ENCODE results near the gene SAG. TPM values are rescaled to one million over a fixed set of nuclear protein-coding genes. Genes with fewer than 3 reads are reported as not detected.
A peak's percentile ranks its signal among the peaks of the same experiment; 100 is the strongest.

The SAG gene
- total RNA-seq, 2 experiments from 2014 or later = 0.39 TPM; not detected in 1

DNA sequence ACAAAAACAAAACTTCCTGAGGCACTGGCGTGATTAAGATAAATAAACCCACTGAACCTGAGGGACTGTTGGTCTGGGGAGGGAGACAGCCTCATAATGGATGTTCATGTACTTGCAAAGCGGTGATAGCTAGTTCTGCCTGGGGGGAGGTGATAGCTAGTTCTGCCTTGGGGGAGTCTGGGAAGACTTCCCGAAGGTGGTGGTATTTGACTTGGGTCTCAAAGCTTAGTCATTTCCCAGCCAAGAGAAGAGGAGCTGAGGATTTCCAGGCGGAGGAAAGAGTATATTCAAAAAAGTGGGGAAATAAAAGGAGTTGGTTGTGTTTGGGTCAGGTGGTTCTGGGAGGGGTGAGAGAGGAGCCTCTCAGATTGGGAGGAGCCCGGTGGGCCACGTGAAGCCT, 71.4 kb downstream of the SAG start:
- POLR2A ChIA-PET = no interaction called here

DNA sequence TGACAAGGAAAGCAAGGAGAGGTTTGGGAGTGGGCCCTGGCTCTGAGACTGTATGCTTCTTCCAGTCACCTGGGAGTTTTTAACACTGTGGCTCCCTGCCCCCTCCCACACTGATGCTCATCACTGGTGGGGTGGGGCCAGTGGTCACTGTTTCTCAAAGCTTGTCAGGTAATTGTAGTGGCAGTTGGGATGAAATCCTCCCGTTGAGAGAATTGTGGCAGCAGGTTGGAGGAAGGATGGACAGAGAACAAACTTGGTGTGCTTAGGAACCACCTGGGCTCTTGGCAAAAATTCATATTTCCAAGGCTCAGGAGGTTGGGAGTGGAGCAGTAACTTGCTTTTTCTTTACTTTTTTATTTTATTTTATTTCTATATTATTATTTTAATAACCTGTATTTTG, 71.8 kb downstream of the SAG start:
- intact Hi-C loops (cut with DNase I, micrococcal nuclease) = no loop called here
- ATAC-seq = no peak
- peaks cover 19% of the 10 kb centered on the region for H3K36me3 Mint-ChIP-seq (ENCODE audit: low read depth)
- CTCF ChIA-PET = interaction anchor here (0.8 kb wide), 2 partner anchors 24 to 54 kb away, joined by 4 read pairs; no protein-coding TSS in a partner anchor
- no peak overlapping the region for H3K27ac Mint-ChIP-seq
- POLR2A ChIA-PET = no interaction called here
- no peaks in the 10 kb centered on the region for H3K9me3 Mint-ChIP-seq (ENCODE audit: low read depth)
- peaks cover 50% of the 10 kb centered on the region for H3K4me1 Mint-ChIP-seq
- no peak for DNase-seq
- no peak overlapping the region for H3K4me3 Mint-ChIP-seq
- H3K27me3 Mint-ChIP-seq = no peaks in the 10 kb centered on the region

More for the DNA sequence above, 71.4 kb downstream of the SAG start:
- peak overlapping the region; percentile 26 for H3K27ac Mint-ChIP-seq
- CTCF ChIA-PET = interaction anchor here (0.8 to 1.5 kb wide), 4 partner anchors 10 to 108 kb away, joined by 3 to 4 read pairs (median 4); no protein-coding TSS in a partner anchor
- no peaks in the 10 kb centered on the region for H3K9me3 Mint-ChIP-seq (ENCODE audit: low read depth)
- H3K27me3 Mint-ChIP-seq = no peaks in the 10 kb centered on the region
- DNase-seq = no peak
- intact Hi-C loops (cut with DNase I, micrococcal nuclease) = no loop called here
- ATAC-seq = no peak
- peaks cover 19% of the 10 kb centered on the region for H3K36me3 Mint-ChIP-seq (ENCODE audit: low read depth)
- peaks cover 46% of the 10 kb centered on the region for H3K4me1 Mint-ChIP-seq
- no peak overlapping the region for H3K4me3 Mint-ChIP-seq

DNA sequence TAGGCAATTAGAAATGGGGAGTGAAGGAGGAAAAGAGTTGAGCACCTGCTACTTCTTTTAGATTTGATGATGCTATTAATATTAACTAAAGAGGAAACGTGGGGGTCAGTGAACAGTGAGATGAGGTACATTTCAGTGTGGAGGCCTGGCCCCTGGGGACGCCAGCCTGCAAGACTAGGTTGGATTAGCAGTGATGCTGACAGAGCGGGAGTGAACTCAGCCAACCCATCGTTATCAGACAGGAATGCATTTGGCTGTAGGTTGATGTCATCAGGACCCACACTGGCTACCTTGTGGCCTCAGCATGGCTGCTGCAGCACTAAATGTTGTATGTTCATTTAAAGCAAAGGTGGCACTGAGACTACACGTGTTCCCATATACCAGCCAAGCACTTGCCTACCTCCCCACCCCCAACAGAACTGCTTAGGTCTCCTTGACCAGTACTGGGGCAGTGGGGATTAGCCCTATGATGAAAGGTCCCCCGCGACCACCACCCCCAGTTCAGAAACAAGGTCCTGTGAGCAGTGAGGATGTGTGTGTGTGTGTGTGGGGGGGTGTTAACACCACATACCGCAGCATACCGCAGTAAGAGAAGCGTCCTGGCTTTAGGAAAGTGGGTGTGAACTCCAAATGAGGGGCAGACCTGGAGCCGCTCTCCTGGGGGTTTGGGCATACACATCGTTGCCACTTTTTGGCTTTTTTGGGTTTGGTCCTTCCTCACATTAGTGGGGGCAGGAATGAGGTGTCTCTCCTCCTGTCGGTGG, 72.7 kb downstream of the SAG start:
- ChIA-PET POLR2A (no interaction called here), CTCF (no interaction called here)
- ATAC-seq = no peak
- no peaks in the 10 kb centered on the region for H3K27me3 Mint-ChIP-seq
- no peak overlapping the region for H3K4me3 Mint-ChIP-seq
- no peak overlapping the region for H3K27ac Mint-ChIP-seq
- H3K4me1 Mint-ChIP-seq = peaks cover 58% of the 10 kb centered on the region
- H3K36me3 Mint-ChIP-seq (ENCODE audit: low read depth) = peaks cover 18% of the 10 kb centered on the region
- DNase-seq = no peak
- intact Hi-C loops (cut with DNase I, micrococcal nuclease) = loop anchor here in 1 of 2 experiments (10.0 kb wide), 1 partner anchor 64 kb away; no protein-coding TSS in a partner anchor
- H3K9me3 Mint-ChIP-seq (ENCODE audit: low read depth) = no peaks in the 10 kb centered on the region

DNA sequence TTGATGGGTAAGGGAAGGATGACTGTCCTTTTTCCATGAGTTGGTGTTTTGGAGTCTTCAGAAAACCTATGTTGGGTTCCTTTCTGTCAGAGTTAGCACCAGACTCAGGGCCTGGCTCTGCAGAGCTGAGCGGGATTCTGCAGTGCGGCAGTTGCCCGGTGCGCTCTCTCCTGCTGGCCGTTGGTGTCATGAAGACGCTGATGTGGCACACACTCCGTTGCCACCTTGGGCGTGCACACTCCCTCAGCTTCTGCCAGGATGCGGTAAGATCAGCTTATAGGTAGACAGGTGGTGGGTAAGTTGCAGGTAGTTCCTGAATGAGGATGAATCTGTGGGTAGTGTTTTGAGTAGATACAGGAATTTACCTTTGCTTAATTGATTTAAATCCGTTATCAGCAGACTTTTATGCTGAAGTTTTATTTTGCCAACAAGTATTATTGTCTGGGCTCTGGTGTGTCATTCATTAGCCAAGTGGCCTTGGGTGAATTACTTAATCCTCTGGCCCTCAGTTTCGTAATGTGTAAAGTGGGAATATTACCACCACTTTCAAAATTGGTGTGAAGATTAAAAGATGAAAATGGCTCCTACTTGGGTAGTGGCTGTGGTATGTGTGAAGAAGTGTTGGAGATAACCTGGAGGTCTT, 73.5 kb downstream of the SAG start:
- Mint-ChIP-seq H3K4me1 (peaks cover 64% of the 10 kb centered on the region), H3K27me3 (no peaks in the 10 kb centered on the region), H3K27ac (peak overlapping the region; percentile 16), H3K36me3 (ENCODE audit: low read depth) (peaks cover 18% of the 10 kb centered on the region), H3K4me3 (no peak overlapping the region), H3K9me3 (ENCODE audit: low read depth) (no peaks in the 10 kb centered on the region)
- POLR2A ChIA-PET = no interaction called here
- intact Hi-C loops (cut with DNase I, micrococcal nuclease) = loop anchor here in 1 of 2 experiments (10.0 kb wide), 1 partner anchor 64 kb away; no protein-coding TSS in a partner anchor
- CTCF ChIA-PET = no interaction called here
- ATAC-seq (no peak), DNase-seq (no peak)

DNA sequence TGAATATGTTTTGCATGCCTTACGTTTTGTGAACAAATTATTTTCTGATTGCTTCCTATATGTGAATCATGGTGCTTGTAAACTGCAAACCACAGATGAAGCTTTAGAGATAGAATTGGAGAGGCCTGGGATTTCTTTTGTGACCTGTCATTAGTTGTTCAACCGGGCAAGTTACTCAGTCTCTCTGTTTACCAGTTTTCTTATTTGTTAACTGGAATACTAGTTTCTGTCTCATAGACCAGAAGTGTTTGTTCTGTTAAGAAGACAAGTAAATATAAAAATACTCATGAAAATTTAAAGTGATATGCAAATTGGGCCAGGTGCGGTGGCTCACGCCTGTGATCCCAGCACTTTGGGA, 74.0 kb downstream of the SAG start:
- ChIA-PET CTCF (interaction anchor here (1.2 kb wide), 1 partner anchor 24 kb away, joined by 7 read pairs; no protein-coding TSS in a partner anchor), POLR2A (no interaction called here)
- Mint-ChIP-seq H3K4me1 (peaks cover 69% of the 10 kb centered on the region), H3K27ac (no peak overlapping the region), H3K9me3 (ENCODE audit: low read depth) (no peaks in the 10 kb centered on the region), H3K4me3 (no peak overlapping the region), H3K27me3 (no peaks in the 10 kb centered on the region), H3K36me3 (ENCODE audit: low read depth) (peaks cover 16% of the 10 kb centered on the region)
- DNase-seq = no peak
- intact Hi-C loops (cut with DNase I, micrococcal nuclease) = loop anchor here in 1 of 2 experiments (10.0 kb wide), 1 partner anchor 63 kb away; no protein-coding TSS in a partner anchor
- ATAC-seq = no peak

DNA sequence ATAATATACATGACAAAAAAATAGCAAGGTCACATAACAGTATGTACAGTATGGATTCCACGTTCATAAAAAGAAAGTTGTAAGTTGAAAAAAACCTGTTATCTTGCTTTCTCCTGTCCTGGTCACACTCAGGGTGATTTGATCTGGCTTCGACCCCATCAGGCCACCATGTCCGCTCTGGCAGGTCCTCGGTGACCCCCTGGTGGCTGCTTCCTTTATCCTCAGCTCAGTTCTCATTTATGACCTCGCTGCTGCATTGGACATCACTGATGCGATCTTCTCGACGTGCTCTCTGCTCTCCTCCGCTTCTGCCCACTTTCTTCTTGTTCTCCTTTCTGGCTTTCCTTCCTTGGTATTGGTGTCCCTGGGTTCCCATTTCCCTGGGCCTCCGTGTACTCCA, 76.4 kb downstream of the SAG start:
- ATAC-seq (no peak), DNase-seq (no peak)
- Mint-ChIP-seq H3K27ac (peak overlapping the region; percentile 88), H3K4me3 (no peak overlapping the region), H3K4me1 (peaks cover 81% of the 10 kb centered on the region), H3K27me3 (no peaks in the 10 kb centered on the region), H3K9me3 (ENCODE audit: low read depth) (no peaks in the 10 kb centered on the region), H3K36me3 (ENCODE audit: low read depth) (peaks cover 8% of the 10 kb centered on the region)
- ChIA-PET POLR2A (interaction anchor here (0.6 kb wide), 1 partner anchor 100 kb away, joined by 5 read pairs; no protein-coding TSS in a partner anchor), CTCF (interaction anchor here (1.0 to 2.3 kb wide), 4 partner anchors 11 to 59 kb away, joined by 3 to 10 read pairs (median 4); no protein-coding TSS in a partner anchor)
- intact Hi-C loops (cut with DNase I, micrococcal nuclease) = loop anchor here in 1 of 2 experiments (10.0 kb wide), 1 partner anchor 61 kb away; no protein-coding TSS in a partner anchor

DNA sequence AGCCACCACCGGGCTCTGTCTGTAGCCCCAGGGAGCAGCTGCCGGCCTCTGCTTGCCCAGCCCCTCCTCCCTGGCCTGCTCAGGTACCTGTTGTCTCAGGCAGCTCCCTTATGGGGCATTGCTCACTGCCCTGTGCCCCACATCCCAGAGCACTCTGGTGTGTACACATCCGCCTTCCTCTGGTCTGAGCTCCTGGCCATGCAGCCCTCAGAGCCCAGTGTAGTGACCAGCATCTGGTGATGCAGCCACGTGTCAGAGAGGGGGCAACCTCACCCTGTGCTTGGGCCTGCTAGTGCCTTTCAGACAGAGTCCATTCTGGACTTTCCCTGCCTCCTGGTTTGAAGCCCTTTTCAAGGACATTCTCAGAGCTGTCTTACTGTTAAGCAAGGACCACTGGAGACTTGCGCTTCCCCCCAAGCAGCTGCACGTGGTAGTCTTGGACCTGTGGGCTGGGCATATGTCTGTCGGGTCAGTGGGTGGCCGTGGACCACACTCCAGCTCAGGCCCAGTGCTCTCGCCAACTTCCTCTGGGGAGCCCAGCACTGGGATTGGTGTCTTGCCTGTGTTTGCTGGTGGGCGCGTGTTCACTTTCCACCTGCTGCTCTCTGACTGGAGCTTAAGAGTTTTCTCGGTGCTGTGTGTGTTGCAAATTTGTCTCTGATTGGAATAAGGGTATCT, 77.3 kb downstream of the SAG start:
- peaks cover 75% of the 10 kb centered on the region for H3K4me1 Mint-ChIP-seq
- ATAC-seq (peak; percentile 6), DNase-seq (peak; percentile 29)
- intact Hi-C loops (cut with DNase I, micrococcal nuclease) = loop anchor here (1.0 to 10.0 kb wide), 3 partner anchors 30 to 60 kb away; partner anchors contain the start of gene DGKD (in 1 of the 2)
- POLR2A ChIA-PET = interaction anchor here (0.6 kb wide), 3 partner anchors 23 to 99 kb away, joined by 4 to 5 read pairs (median 5); no protein-coding TSS in a partner anchor
- H3K27me3 Mint-ChIP-seq = no peaks in the 10 kb centered on the region
- CTCF ChIA-PET = interaction anchor here (0.6 to 2.3 kb wide), 10 partner anchors 12 to 115 kb away, joined by 3 to 10 read pairs (median 3); no protein-coding TSS in a partner anchor
- H3K9me3 Mint-ChIP-seq (ENCODE audit: low read depth) = no peaks in the 10 kb centered on the region
- peaks cover 8% of the 10 kb centered on the region for H3K36me3 Mint-ChIP-seq (ENCODE audit: low read depth)
- peak overlapping the region; percentile 37 for H3K4me3 Mint-ChIP-seq
- peak overlapping the region; percentile 88 for H3K27ac Mint-ChIP-seq

DNA sequence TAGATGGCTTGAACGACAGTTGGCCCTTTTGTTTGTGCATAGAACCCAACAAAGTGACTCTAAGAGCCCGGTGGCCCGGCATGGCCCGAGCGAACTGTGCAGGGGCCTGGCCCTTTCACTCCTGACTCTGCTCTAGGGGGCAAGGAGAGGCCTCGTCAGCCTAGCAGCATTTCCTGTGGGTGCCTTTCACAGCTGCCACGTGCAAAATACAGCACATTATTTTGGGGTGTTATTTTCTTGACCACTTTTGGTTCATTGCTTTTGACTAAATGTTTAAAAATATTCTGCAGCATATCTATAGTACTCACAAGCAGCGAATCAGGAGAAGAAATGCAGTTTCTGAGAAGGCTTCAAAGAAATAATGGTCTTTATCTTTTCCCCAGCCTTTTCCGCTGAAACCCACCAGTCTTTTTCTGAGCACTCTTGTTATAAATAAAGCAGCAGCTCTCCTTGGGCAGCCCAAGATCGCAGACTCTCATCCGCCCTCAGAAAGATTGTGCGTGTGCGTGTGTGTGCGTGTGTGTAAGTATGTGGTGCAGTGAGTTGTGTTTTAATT, 78.0 kb downstream of the SAG start:
- Mint-ChIP-seq H3K4me1 (peaks cover 69% of the 10 kb centered on the region), H3K4me3 (peak overlapping the region; percentile 37), H3K36me3 (ENCODE audit: low read depth) (peaks cover 8% of the 10 kb centered on the region), H3K27ac (peak overlapping the region; percentile 88), H3K9me3 (ENCODE audit: low read depth) (no peaks in the 10 kb centered on the region), H3K27me3 (no peaks in the 10 kb centered on the region)
- intact Hi-C loops (cut with DNase I, micrococcal nuclease) = loop anchor here (1.0 to 10.0 kb wide), 3 partner anchors 30 to 59 kb away; partner anchors contain the start of gene DGKD (in 1 of the 2)
- ChIA-PET CTCF (interaction anchor here (0.8 to 1.6 kb wide), 7 partner anchors 14 to 115 kb away, joined by 3 to 5 read pairs (median 3); no protein-coding TSS in a partner anchor), POLR2A (interaction anchor here (0.6 kb wide), 2 partner anchors 23 to 30 kb away, joined by 4 to 5 read pairs; no protein-coding TSS in a partner anchor)
- DNase-seq (peak; percentile 51), ATAC-seq (peak; percentile 59)

DNA sequence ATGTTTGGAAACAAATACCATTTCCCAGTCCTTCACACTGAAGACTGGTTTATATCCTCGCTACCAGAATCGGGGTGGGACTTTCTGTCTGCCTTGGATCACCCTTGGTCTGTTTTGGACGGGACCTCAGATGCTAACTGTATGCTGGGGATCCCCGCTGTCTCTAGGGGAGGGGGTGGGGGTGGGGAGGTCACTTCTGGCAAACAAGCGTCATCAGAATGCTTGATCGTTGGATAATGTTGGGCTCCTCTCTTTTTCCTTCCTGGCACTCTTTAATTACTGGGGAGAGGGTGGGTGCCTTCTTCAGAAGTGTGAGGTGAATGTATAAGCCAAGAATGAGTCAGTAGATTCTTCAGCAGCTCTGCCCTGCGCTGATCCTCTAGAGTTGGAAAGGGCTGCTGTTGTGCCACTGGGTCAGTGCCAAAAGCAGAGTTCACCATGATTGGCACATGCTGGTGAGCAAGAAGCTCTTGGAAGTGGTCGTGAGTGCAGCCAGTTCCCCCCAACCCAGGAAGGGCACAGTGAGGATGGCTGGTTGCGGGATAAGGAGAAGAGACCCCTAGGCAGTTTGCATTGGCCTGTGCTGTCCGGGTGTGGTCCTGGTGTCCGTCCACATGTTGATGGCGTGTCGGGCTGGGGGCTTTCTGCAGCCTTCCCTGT, 78.9 kb downstream of the SAG start:
- intact Hi-C loops (cut with DNase I, micrococcal nuclease) = loop anchor here in 1 of 2 experiments (5.0 to 10.0 kb wide), 2 partner anchors 34 to 58 kb away; partner anchors contain the start of gene DGKD
- DNase-seq = peak; percentile 60
- ChIA-PET POLR2A (interaction anchor here (0.7 to 1.2 kb wide), 2 partner anchors 14 to 51 kb away, joined by 3 to 4 read pairs; no protein-coding TSS in a partner anchor), CTCF (interaction anchor here (0.6 to 1.3 kb wide), 3 partner anchors 14 to 23 kb away, joined by 3 to 5 read pairs (median 3); no protein-coding TSS in a partner anchor)
- H3K9me3 Mint-ChIP-seq (ENCODE audit: low read depth) = no peaks in the 10 kb centered on the region
- no peaks in the 10 kb centered on the region for H3K27me3 Mint-ChIP-seq
- ATAC-seq = peak; percentile 83
- H3K36me3 Mint-ChIP-seq (ENCODE audit: low read depth) = peaks cover 8% of the 10 kb centered on the region
- H3K4me1 Mint-ChIP-seq = peaks cover 60% of the 10 kb centered on the region
- peak overlapping the region; percentile 88 for H3K27ac Mint-ChIP-seq
- H3K4me3 Mint-ChIP-seq = peak overlapping the region; percentile 37

DNA sequence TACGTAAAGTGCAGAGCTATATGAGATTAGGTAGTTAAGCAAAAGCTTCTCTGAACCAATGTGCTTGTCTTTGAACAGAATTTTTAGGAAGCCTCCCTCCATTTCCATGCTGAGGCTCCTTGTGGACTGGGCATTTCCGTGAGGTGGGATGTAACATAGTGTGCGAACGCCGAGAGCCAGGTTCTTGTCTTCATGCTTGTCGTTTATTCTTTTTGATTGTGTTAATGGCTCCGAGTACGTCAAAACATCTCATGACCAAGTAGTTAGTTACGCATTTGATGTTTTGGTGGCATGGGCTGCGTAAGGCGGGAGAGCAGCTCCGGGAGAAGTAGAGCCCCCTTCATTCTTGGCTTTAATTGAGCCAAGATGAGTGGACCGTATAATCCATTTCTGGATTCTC, 79.6 kb downstream of the SAG start:
- DNase-seq (no peak), ATAC-seq (no peak)
- no peaks in the 10 kb centered on the region for H3K9me3 Mint-ChIP-seq (ENCODE audit: low read depth)
- H3K27ac Mint-ChIP-seq = no peak overlapping the region
- peaks cover 13% of the 10 kb centered on the region for H3K36me3 Mint-ChIP-seq (ENCODE audit: low read depth)
- ChIA-PET POLR2A (interaction anchor here (1.2 kb wide), 1 partner anchor 13 kb away, joined by 3 read pairs; no protein-coding TSS in a partner anchor), CTCF (interaction anchor here (0.6 to 1.3 kb wide), 2 partner anchors 17 to 24 kb away, joined by 3 read pairs; no protein-coding TSS in a partner anchor)
- H3K27me3 Mint-ChIP-seq = no peaks in the 10 kb centered on the region
- H3K4me1 Mint-ChIP-seq = peaks cover 57% of the 10 kb centered on the region
- intact Hi-C loops (cut with DNase I, micrococcal nuclease) = loop anchor here in 1 of 2 experiments (5.0 to 10.0 kb wide), 2 partner anchors 35 to 58 kb away; partner anchors contain the start of gene DGKD
- no peak overlapping the region for H3K4me3 Mint-ChIP-seq

All from activated CD4-positive, alpha-beta T cell treated with anti-CD3 and anti-CD28 coated beads for 36 hours (primary cell).